Measurements from ENCODE around the gene SPAG6. TPM values are rescaled to one million over a fixed set of nuclear protein-coding genes. Genes with fewer than 3 reads are reported as not detected.

The SPAG6 gene
- total RNA-seq, 1 experiment from 2014 or later = 0.74 TPM

DNA sequence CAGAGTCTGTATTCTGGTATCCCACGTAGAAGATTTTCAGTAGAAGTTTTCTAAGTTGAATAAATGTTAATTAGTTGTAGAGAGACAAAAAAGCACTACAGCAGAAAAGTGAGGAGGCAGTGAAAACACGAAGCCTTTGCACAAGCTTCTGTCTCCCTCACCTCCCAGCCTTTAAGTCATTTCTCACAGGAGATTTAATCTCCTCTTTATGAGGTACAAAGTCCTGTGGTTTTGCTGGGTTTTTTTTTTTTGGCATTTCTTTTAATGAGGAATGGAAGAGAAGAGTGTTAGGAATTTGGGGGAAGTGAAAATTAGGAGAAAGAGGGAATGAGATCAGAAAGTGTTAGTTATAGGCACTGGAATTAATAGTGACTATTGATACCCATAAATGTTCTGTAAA, 21.5 kb downstream of the SPAG6 start (continued):
- TF ChIP-seq ZMAT4 (CRISPR knock-in tag; IDR thresholded peaks at IDR 0.05) (no peak), ZBTB21 (CRISPR knock-in tag; IDR thresholded peaks at IDR 0.05; ENCODE audit: borderline replicate concordance) (no peak), USF2 (CRISPR knock-in tag; IDR thresholded peaks at IDR 0.05) (no peak)

- Mint-ChIP-seq H3K36me3 (no peaks in the 10 kb centered on the region), H3K27ac (no peak overlapping the region), H3K4me1 (no peaks in the 10 kb centered on the region), H3K27me3 (ENCODE audit: low read depth) (no peaks in the 10 kb centered on the region), H3K4me3 (no peak overlapping the region), H3K9me3 (no peaks in the 10 kb centered on the region)
- DNase-seq (ENCODE audit: low spot score) (no peak), ATAC-seq (no peak)
- ChIA-PET CTCF (no interaction called here), POLR2A (no interaction called here)
- TF ChIP-seq, protein P1, sequence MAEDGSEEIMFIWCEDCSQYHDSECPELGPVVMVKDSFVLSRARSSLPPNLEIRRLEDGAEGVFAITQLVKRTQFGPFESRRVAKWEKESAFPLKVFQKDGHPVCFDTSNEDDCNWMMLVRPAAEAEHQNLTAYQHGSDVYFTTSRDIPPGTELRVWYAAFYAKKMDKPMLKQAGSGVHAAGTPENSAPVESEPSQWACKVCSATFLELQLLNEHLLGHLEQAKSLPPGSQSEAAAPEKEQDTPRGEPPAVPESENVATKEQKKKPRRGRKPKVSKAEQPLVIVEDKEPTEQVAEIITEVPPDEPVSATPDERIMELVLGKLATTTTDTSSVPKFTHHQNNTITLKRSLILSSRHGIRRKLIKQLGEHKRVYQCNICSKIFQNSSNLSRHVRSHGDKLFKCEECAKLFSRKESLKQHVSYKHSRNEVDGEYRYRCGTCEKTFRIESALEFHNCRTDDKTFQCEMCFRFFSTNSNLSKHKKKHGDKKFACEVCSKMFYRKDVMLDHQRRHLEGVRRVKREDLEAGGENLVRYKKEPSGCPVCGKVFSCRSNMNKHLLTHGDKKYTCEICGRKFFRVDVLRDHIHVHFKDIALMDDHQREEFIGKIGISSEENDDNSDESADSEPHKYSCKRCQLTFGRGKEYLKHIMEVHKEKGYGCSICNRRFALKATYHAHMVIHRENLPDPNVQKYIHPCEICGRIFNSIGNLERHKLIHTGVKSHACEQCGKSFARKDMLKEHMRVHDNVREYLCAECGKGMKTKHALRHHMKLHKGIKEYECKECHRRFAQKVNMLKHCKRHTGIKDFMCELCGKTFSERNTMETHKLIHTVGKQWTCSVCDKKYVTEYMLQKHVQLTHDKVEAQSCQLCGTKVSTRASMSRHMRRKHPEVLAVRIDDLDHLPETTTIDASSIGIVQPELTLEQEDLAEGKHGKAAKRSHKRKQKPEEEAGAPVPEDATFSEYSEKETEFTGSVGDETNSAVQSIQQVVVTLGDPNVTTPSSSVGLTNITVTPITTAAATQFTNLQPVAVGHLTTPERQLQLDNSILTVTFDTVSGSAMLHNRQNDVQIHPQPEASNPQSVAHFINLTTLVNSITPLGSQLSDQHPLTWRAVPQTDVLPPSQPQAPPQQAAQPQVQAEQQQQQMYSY (CRISPR knock-in tag; IDR thresholded peaks at IDR 0.05) = no peak
- TF ChIP-seq, protein P2, sequence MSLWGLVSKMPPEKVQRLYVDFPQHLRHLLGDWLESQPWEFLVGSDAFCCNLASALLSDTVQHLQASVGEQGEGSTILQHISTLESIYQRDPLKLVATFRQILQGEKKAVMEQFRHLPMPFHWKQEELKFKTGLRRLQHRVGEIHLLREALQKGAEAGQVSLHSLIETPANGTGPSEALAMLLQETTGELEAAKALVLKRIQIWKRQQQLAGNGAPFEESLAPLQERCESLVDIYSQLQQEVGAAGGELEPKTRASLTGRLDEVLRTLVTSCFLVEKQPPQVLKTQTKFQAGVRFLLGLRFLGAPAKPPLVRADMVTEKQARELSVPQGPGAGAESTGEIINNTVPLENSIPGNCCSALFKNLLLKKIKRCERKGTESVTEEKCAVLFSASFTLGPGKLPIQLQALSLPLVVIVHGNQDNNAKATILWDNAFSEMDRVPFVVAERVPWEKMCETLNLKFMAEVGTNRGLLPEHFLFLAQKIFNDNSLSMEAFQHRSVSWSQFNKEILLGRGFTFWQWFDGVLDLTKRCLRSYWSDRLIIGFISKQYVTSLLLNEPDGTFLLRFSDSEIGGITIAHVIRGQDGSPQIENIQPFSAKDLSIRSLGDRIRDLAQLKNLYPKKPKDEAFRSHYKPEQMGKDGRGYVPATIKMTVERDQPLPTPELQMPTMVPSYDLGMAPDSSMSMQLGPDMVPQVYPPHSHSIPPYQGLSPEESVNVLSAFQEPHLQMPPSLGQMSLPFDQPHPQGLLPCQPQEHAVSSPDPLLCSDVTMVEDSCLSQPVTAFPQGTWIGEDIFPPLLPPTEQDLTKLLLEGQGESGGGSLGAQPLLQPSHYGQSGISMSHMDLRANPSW (CRISPR knock-in tag; conservative IDR thresholded peaks at IDR 0.05; ENCODE audit: low read depth) = no peak
- TF ChIP-seq NFYB (CRISPR knock-in tag; conservative IDR thresholded peaks at IDR 0.05; ENCODE audit: low read depth) = no peak
- no peak for TF ChIP-seq ZNF121 (CRISPR knock-in tag; IDR thresholded peaks at IDR 0.05)
- no peak for TF ChIP-seq NR2C2 (CRISPR knock-in tag; IDR thresholded peaks at IDR 0.05)
- TF ChIP-seq ZNF219 (CRISPR knock-in tag; IDR thresholded peaks at IDR 0.05; ENCODE audit: borderline replicate concordance) = no peak
- TF ChIP-seq TEAD1 (CRISPR knock-in tag; IDR thresholded peaks at IDR 0.05) = no peak
- TF ChIP-seq, protein P3, sequence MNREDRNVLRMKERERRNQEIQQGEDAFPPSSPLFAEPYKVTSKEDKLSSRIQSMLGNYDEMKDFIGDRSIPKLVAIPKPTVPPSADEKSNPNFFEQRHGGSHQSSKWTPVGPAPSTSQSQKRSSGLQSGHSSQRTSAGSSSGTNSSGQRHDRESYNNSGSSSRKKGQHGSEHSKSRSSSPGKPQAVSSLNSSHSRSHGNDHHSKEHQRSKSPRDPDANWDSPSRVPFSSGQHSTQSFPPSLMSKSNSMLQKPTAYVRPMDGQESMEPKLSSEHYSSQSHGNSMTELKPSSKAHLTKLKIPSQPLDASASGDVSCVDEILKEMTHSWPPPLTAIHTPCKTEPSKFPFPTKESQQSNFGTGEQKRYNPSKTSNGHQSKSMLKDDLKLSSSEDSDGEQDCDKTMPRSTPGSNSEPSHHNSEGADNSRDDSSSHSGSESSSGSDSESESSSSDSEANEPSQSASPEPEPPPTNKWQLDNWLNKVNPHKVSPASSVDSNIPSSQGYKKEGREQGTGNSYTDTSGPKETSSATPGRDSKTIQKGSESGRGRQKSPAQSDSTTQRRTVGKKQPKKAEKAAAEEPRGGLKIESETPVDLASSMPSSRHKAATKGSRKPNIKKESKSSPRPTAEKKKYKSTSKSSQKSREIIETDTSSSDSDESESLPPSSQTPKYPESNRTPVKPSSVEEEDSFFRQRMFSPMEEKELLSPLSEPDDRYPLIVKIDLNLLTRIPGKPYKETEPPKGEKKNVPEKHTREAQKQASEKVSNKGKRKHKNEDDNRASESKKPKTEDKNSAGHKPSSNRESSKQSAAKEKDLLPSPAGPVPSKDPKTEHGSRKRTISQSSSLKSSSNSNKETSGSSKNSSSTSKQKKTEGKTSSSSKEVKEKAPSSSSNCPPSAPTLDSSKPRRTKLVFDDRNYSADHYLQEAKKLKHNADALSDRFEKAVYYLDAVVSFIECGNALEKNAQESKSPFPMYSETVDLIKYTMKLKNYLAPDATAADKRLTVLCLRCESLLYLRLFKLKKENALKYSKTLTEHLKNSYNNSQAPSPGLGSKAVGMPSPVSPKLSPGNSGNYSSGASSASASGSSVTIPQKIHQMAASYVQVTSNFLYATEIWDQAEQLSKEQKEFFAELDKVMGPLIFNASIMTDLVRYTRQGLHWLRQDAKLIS (CRISPR knock-in tag; IDR thresholded peaks at IDR 0.05; ENCODE audit: borderline replicate concordance) = no peak
- TF ChIP-seq ATF2 (CRISPR knock-in tag; IDR thresholded peaks at IDR 0.05; ENCODE audit: borderline replicate concordance, low read depth) = no peak
- TF ChIP-seq, protein P4, sequence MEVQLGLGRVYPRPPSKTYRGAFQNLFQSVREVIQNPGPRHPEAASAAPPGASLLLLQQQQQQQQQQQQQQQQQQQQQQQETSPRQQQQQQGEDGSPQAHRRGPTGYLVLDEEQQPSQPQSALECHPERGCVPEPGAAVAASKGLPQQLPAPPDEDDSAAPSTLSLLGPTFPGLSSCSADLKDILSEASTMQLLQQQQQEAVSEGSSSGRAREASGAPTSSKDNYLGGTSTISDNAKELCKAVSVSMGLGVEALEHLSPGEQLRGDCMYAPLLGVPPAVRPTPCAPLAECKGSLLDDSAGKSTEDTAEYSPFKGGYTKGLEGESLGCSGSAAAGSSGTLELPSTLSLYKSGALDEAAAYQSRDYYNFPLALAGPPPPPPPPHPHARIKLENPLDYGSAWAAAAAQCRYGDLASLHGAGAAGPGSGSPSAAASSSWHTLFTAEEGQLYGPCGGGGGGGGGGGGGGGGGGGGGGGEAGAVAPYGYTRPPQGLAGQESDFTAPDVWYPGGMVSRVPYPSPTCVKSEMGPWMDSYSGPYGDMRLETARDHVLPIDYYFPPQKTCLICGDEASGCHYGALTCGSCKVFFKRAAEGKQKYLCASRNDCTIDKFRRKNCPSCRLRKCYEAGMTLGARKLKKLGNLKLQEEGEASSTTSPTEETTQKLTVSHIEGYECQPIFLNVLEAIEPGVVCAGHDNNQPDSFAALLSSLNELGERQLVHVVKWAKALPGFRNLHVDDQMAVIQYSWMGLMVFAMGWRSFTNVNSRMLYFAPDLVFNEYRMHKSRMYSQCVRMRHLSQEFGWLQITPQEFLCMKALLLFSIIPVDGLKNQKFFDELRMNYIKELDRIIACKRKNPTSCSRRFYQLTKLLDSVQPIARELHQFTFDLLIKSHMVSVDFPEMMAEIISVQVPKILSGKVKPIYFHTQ (CRISPR knock-in tag; IDR thresholded peaks at IDR 0.05) = no peak
These were observed 22.2 kb downstream of the SPAG6 start for GRCh38 chr10:22367471-22367870.

All from WTC11 (cell line).